HCT116 (cell line): ENCODE results near the gene NELL1. TPM values are rescaled to one million over a fixed set of nuclear protein-coding genes. Genes with fewer than 3 reads are reported as not detected.

Source experiments
- ATAC-seq: fragments of 200-7000 bp; cut with Tn5 transposase; 2 replicates; pipeline ENCODE4 v1.9.1; 2020; ENCODE audit warnings: mild to moderate bottlenecking, moderate library complexity
- BruUV-seq: library from RNA; stranded (reverse); fragments of 400-500 nt; replicated peaks from 2 replicates; lab custom pipeline; 2021; lab: Mats Ljungman, UMichigan
- CTCF ChIA-PET: fragments of 300-600 bp; sonication (Branson Sonifier 250); formaldehyde crosslinking; loops from one replicate; lab custom pipeline; 2021; ENCODE audit warnings: antibody characterized with exemption; lab: Charles Lee
- POLR2A ChIA-PET: fragments of 300-600, 350-600 bp; sonication (Branson Sonifier 250); formaldehyde crosslinking; loops from one replicate; lab custom pipeline; 2021; ENCODE audit warnings: antibody characterized with exemption; lab: Charles Lee
- RAD21 ChIA-PET, 2 experiments: fragments of 300-600 bp; sonication (Branson Sonifier 250); formaldehyde crosslinking; loops; one replicate each; lab custom pipeline; 2023; ENCODE audit warnings: low total read pairs in 2 of 2; ENCODE audit not compliant: uncharacterized antibody in 2 of 2, unreplicated experiment in 2 of 2, low non-redundant PET in 1 of 2; lab: Charles Lee
- DNase-seq: peaks from one replicate; pipeline ENCODE4 v3.0.0-alpha.2; 2010; ENCODE audit warnings: low read depth, low spot score
- H2AFZ ChIP-seq: fragments of 200-600 bp; shearing (Covaris generic), sonication (generic); 2 replicates; pipeline ENCODE4 v1.6.1; 2017; ENCODE audit warnings: low read depth, mixed run types, mixed read lengths, antibody characterized with exemption, low read length; ENCODE audit not compliant: poor library complexity, severe bottlenecking
- H3K27ac ChIP-seq: 2 replicates; pipeline ENCODE4 v1.5.1; 2012; ENCODE audit warnings: low read depth, low read length
- H3K27me3 ChIP-seq: fragments of 200-600 bp; sonication (generic); 2 replicates; pipeline ENCODE4 v1.6.1; 2016; ENCODE audit warnings: mixed run types, low read length, mixed read lengths; ENCODE audit not compliant: insufficient read depth
- H3K36me3 ChIP-seq, 2 experiments: fragments of 200-500 bp in 1 of 2; fragments of 200-600 bp in 1 of 2; sonication (Bioruptor generic) in 1 of 2; sonication (generic) in 1 of 2; 2 replicates each; pipeline versions ENCODE4 v1.5.1 to v1.6.1; 2014 to 2016; ENCODE audit warnings: low read length in 2 of 2, inconsistent platforms in 1 of 2, mixed read lengths in 1 of 2, mixed run types in 1 of 2; ENCODE audit not compliant: insufficient read depth in 2 of 2, control insufficient read depth in 1 of 2
- H3K4me1 ChIP-seq, 2 experiments: fragments of 200-600 bp in 1 of 2; sonication (generic) in 1 of 2; 2 replicates each; pipeline versions ENCODE4 v1.5.1 to v1.6.1; 2012 to 2017; ENCODE audit warnings: low read length in 2 of 2, inconsistent platforms in 1 of 2, mild to moderate bottlenecking in 1 of 2, mixed read lengths in 1 of 2, mixed run types in 1 of 2, moderate library complexity in 1 of 2; ENCODE audit not compliant: insufficient read depth in 2 of 2, control insufficient read depth in 1 of 2
- H3K4me2 ChIP-seq: fragments of 200-600 bp; sonication (generic); 2 replicates; pipeline ENCODE4 v1.6.1; 2017; ENCODE audit warnings: mixed run types, low read length, mixed read lengths
- H3K4me3 ChIP-seq, 2 experiments: fragments of 200-600 bp in 1 of 2; sonication (generic) in 1 of 2; replicated peaks in 1 of 2; 2 replicates each; pipeline ENCODE4 v1.5.1; 2011 to 2016; ENCODE audit warnings: low read length in 2 of 2, control low read depth in 1 of 2, low read depth in 1 of 2, mild to moderate bottlenecking in 1 of 2, mixed read lengths in 1 of 2, mixed run types in 1 of 2
- H3K79me2 ChIP-seq: fragments of 200-600 bp; sonication (generic); 2 replicates; pipeline ENCODE4 v1.6.1; 2017; ENCODE audit warnings: mild to moderate bottlenecking, mixed run types, low read length, moderate library complexity, mixed read lengths; ENCODE audit not compliant: insufficient read depth
- H3K9ac ChIP-seq: fragments of 200-600 bp; sonication (generic); 2 replicates; pipeline ENCODE4 v1.6.1; 2016; ENCODE audit warnings: low read length, mixed read lengths
- H3K9me2 ChIP-seq: fragments of 200-600 bp; sonication (generic), shearing (Covaris generic); 2 replicates; pipeline ENCODE4 v1.6.1; 2017; ENCODE audit warnings: mixed run types, mild to moderate bottlenecking, moderate library complexity; ENCODE audit not compliant: insufficient read depth
- H3K9me3 ChIP-seq, 2 experiments: fragments of 200-500 bp in 1 of 2; fragments of 200-600 bp in 1 of 2; sonication (Bioruptor generic) in 1 of 2; sonication (generic) in 1 of 2; 2 replicates each; pipeline ENCODE4 v1.6.1; 2014 to 2017; ENCODE audit warnings: low read length in 2 of 2, mixed read lengths in 2 of 2, inconsistent platforms in 1 of 2, low read depth in 1 of 2, mild to moderate bottlenecking in 1 of 2, mixed run types in 1 of 2, moderate library complexity in 1 of 2; ENCODE audit not compliant: control insufficient read depth in 1 of 2, insufficient read depth in 1 of 2
- H4K20me1 ChIP-seq: fragments of 200-600 bp; sonication (generic), shearing (Covaris generic); 2 replicates; pipeline ENCODE4 v1.6.1; 2017; ENCODE audit warnings: mixed run types, mild to moderate bottlenecking, moderate library complexity; ENCODE audit not compliant: insufficient read depth
- CBX3 ChIP-seq: IDR thresholded peaks from 2 replicates; pipeline ENCODE4 v1.6.1; 2012; ENCODE audit warnings: low read depth
- EZH2phosphoT487 ChIP-seq: fragments of 200-600 bp; IDR thresholded peaks from 2 replicates; pipeline ENCODE4 v1.6.1; 2018; ENCODE audit warnings: antibody characterized with exemption, borderline replicate concordance
- FOSL1 ChIP-seq: IDR thresholded peaks from 2 replicates; pipeline ENCODE4 v1.6.1; 2012; ENCODE audit warnings: low read depth
- POLR2AphosphoS5 ChIP-seq: IDR thresholded peaks from 2 replicates; pipeline ENCODE4 v1.6.1; 2011; ENCODE audit warnings: mild to moderate bottlenecking, low read depth, low read length, moderate library complexity
- RAD21 ChIP-seq: IDR thresholded peaks from 2 replicates; pipeline ENCODE4 v1.6.1; 2012; ENCODE audit warnings: low read depth, mild to moderate bottlenecking
- SP1 ChIP-seq: IDR thresholded peaks from 2 replicates; pipeline ENCODE4 v1.6.1; 2012; ENCODE audit warnings: low read depth
- SRF ChIP-seq: IDR thresholded peaks from 2 replicates; pipeline ENCODE4 v1.6.1; 2012; ENCODE audit warnings: low read depth
- TCF7L2 ChIP-seq: IDR thresholded peaks from 2 replicates; pipeline ENCODE4 v1.7.0; 2011; ENCODE audit warnings: borderline replicate concordance, inconsistent platforms; ENCODE audit not compliant: insufficient read depth, insufficient read length; ENCODE audit errors: extremely low read depth
- YY1 ChIP-seq: IDR thresholded peaks from 2 replicates; pipeline ENCODE4 v1.6.1; 2011; ENCODE audit warnings: low read length, low read depth, moderate library complexity, mild to moderate bottlenecking; ENCODE audit not compliant: insufficient replicate concordance; ENCODE audit errors: extremely low read depth
- ZFX ChIP-seq: fragments of 450-650 bp; IDR thresholded peaks from 2 replicates; pipeline ENCODE4 v1.6.1; 2017
- intact Hi-C: fragments of 100-400 bp; cut with micrococcal nuclease; formaldehyde crosslinking; loops from 2 replicates; pipeline ENCODE4 v1.10.0; 2022
- total RNA-seq: library from RNA; stranded (reverse); gene quantifications from one replicate; pipeline ENCODE4 v1.2.1, GENCODE V29; 2021; ENCODE audit not compliant: unreplicated experiment
- TF ChIP-seq, protein P1 (sequence below): IDR thresholded peaks from 2 replicates; pipeline ENCODE4 v1.6.1; 2012
- TF ChIP-seq, protein P2 (sequence below): IDR thresholded peaks from 2 replicates; pipeline ENCODE4 v1.6.1; 2011; ENCODE audit warnings: mild to moderate bottlenecking, low read length, moderate library complexity; ENCODE audit not compliant: insufficient replicate concordance; ENCODE audit errors: extremely low read depth

Gene NELL1
- total RNA-seq, 1 experiment from 2014 or later = not detected

DNA sequence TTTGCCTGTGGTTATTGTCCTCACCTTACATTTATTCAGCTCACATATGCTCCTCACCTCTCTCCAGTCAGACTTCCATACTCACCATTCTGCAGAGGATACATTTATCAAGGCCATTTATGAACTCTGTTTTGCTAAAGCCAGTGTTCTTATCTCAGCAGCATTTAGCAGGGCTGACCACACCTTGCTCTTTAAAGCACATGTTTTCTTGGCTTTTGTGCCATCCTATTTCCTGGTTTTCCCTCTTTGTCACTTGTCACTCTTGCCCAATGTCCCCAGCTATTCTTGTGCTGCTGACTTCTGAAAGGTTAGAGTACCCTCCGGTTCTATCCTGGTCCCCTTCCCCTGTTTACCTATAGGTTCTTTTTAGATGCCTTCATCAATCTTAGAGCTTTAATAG is 446.6 kb downstream of the NELL1 start:
- Histone ChIP-seq H3K36me3 (no peaks in the 10 kb centered on the region), H4K20me1 (no peaks in the 10 kb centered on the region), H3K9me2 (no peaks in the 10 kb centered on the region), H3K9me3 (peaks cover 6 to 29% of the 10 kb centered on the region in 2 experiments; a peak in 2 of 4 replicates), H2AFZ (no peak overlapping the region), H3K9ac (no peak overlapping the region), H3K4me3 (no peak overlapping the region), H3K27ac (no peak overlapping the region), H3K27me3 (no peaks in the 10 kb centered on the region), H3K4me1 (no peaks in the 10 kb centered on the region), H3K79me2 (no peaks in the 10 kb centered on the region)
- ChIA-PET POLR2A (no interaction called here), CTCF (no interaction called here), RAD21 (no interaction called here)
- no peak for ATAC-seq
- DNase-seq = no peak
- TF ChIP-seq POLR2AphosphoS5 (no peak), FOSL1 (no peak), SRF (no peak), ZFX (no peak), CBX3 (no peak), YY1 (no peak), EZH2phosphoT487 (no peak), TCF7L2 (no peak), RAD21 (no peak), SP1 (no peak)
- TF ChIP-seq, protein P1, sequence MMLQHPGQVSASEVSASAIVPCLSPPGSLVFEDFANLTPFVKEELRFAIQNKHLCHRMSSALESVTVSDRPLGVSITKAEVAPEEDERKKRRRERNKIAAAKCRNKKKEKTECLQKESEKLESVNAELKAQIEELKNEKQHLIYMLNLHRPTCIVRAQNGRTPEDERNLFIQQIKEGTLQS = no peak
- TF ChIP-seq, protein P2, sequence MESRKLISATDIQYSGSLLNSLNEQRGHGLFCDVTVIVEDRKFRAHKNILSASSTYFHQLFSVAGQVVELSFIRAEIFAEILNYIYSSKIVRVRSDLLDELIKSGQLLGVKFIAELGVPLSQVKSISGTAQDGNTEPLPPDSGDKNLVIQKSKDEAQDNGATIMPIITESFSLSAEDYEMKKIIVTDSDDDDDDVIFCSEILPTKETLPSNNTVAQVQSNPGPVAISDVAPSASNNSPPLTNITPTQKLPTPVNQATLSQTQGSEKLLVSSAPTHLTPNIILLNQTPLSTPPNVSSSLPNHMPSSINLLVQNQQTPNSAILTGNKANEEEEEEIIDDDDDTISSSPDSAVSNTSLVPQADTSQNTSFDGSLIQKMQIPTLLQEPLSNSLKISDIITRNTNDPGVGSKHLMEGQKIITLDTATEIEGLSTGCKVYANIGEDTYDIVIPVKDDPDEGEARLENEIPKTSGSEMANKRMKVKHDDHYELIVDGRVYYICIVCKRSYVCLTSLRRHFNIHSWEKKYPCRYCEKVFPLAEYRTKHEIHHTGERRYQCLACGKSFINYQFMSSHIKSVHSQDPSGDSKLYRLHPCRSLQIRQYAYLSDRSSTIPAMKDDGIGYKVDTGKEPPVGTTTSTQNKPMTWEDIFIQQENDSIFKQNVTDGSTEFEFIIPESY = no peak
- TF ChIP-seq, all 23 proteins: peak for 0
- intact Hi-C loops = no loop called here
- BruUV-seq = no TSS peak
- no peak overlapping the region for H3K4me2 ChIP-seq
